SK-N-SH (cell line): ENCODE data around the gene MAP3K3. TPM values are rescaled to one million over a fixed set of nuclear protein-coding genes. Genes with fewer than 3 reads are reported as not detected.

Experiments
- CTCF ChIA-PET: fragments of 300-600, 350-600 bp; formaldehyde crosslinking; extraction: SDS; loops from one replicate; lab custom pipeline; 2021; lab: Yijun Ruan, JAX
- POLR2A ChIA-PET: fragments of 350-600 bp; sonication (Branson Sonifier 250); formaldehyde crosslinking; extraction: SDS; loops from one replicate; lab custom pipeline; 2020; ENCODE audit warnings: antibody characterized with exemption, inconsistent platforms; lab: Yijun Ruan, JAX
- DNase-seq: peaks from one replicate; pipeline ENCODE4 v3.0.0; 2012
- H2AFZ ChIP-seq: fragments of 200-600 bp; sonication (generic); 2 replicates; pipeline ENCODE4 v1.8.1; 2016; ENCODE audit warnings: antibody characterized with exemption, mild to moderate bottlenecking, low read depth
- H3F3A ChIP-seq: fragments of 200-600 bp; sonication (generic); replicated peaks from 2 replicates; pipeline ENCODE3; 2016; ENCODE audit warnings: antibody characterized with exemption, mild to moderate bottlenecking; ENCODE audit not compliant: insufficient read depth
- H3K27ac ChIP-seq, 2 experiments: fragments of 200-500 bp in 1 of 2; fragments of 200-600 bp in 1 of 2; sonication (Bioruptor generic) in 1 of 2; sonication (generic), shearing (Covaris generic) in 1 of 2; 2 replicates each; pipeline versions ENCODE4 v1.5.1 to v1.6.1; 2014 to 2016; ENCODE audit warnings: low read depth in 2 of 2, inconsistent platforms in 1 of 2, low read length in 1 of 2, mild to moderate bottlenecking in 1 of 2, mixed read lengths in 1 of 2
- H3K27me3 ChIP-seq: fragments of 200-600 bp; sonication (generic), shearing (Covaris generic); 2 replicates; pipeline ENCODE4 v1.6.1; 2016; ENCODE audit warnings: mixed run types; ENCODE audit not compliant: insufficient read depth
- H3K36me3 ChIP-seq, 2 experiments: fragments of 200-500 bp in 1 of 2; fragments of 200-600 bp in 1 of 2; sonication (Bioruptor generic) in 1 of 2; sonication (generic) in 1 of 2; replicated peaks in 1 of 2; 2 replicates each; pipeline versions ENCODE3 to v1.5.1; 2014 to 2016; ENCODE audit warnings: low read length in 1 of 2, mild to moderate bottlenecking in 1 of 2; ENCODE audit not compliant: insufficient read depth in 2 of 2, control insufficient read depth in 1 of 2
- H3K4me1 ChIP-seq, 2 experiments: fragments of 200-500 bp in 1 of 2; fragments of 200-600 bp in 1 of 2; sonication (Bioruptor generic) in 1 of 2; sonication (generic), shearing (Covaris generic) in 1 of 2; 2 replicates each; pipeline versions ENCODE4 v1.5.1 to v1.6.1; 2014 to 2016; ENCODE audit warnings: low read depth in 1 of 2, low read length in 1 of 2, mixed run types in 1 of 2; ENCODE audit not compliant: insufficient read depth in 2 of 2, control insufficient read depth in 1 of 2
- H3K4me2 ChIP-seq: fragments of 200-600 bp; sonication (generic), shearing (Covaris generic); 2 replicates; pipeline ENCODE4 v1.6.1; 2017; ENCODE audit warnings: mixed run types
- H3K4me3 ChIP-seq, 2 experiments: fragments of 200-500 bp in 1 of 2; fragments of 200-600 bp in 1 of 2; sonication (Bioruptor generic) in 1 of 2; sonication (generic), shearing (Covaris generic) in 1 of 2; 2 replicates each; pipeline versions ENCODE4 v1.5.1 to v1.8.1; 2014 to 2016; ENCODE audit warnings: low read depth in 2 of 2, inconsistent platforms in 1 of 2, low read length in 1 of 2, mild to moderate bottlenecking in 1 of 2, mixed read lengths in 1 of 2, moderate library complexity in 1 of 2
- H3K79me2 ChIP-seq: fragments of 200-600 bp; sonication (generic); 2 replicates; pipeline ENCODE4 v1.8.1; 2017; ENCODE audit warnings: mild to moderate bottlenecking; ENCODE audit not compliant: insufficient read depth
- H3K9ac ChIP-seq: fragments of 200-600 bp; sonication (generic); 2 replicates; pipeline ENCODE4 v1.6.1; 2017; ENCODE audit warnings: mixed run types
- H3K9me2 ChIP-seq: fragments of 200-600 bp; sonication (generic); 2 replicates; pipeline ENCODE4 v1.6.1; 2017; ENCODE audit warnings: mixed run types
- H3K9me3 ChIP-seq: fragments of 200-600 bp; sonication (generic); 2 replicates; pipeline ENCODE4 v1.6.1; 2017; ENCODE audit warnings: mixed run types, mild to moderate bottlenecking, moderate library complexity
- H4K20me1 ChIP-seq: fragments of 200-600 bp; sonication (generic); 2 replicates; pipeline ENCODE4 v1.6.1; 2017; ENCODE audit warnings: mild to moderate bottlenecking, mixed run types; ENCODE audit not compliant: insufficient read depth
- CHD2 ChIP-seq: fragments of 150-350 bp; IDR thresholded peaks from 2 replicates; pipeline ENCODE4 v1.6.1; 2018; ENCODE audit warnings: low read length; ENCODE audit not compliant: partially characterized antibody
- ELF1 ChIP-seq: IDR thresholded peaks from 2 replicates; pipeline ENCODE4 v1.4.0; 2012
- EP300 ChIP-seq, 2 experiments: IDR thresholded peaks; 2 replicates each; pipeline versions ENCODE4 v1.4.0 to v1.6.1; 2012; ENCODE audit warnings: borderline replicate concordance in 1 of 2, low read depth in 1 of 2, low read length in 1 of 2
- FOSL2 ChIP-seq: IDR thresholded peaks from 2 replicates; pipeline ENCODE4 v1.4.0; 2012; ENCODE audit warnings: low read depth, mild to moderate bottlenecking, moderate library complexity, borderline replicate concordance
- FOXM1 ChIP-seq: IDR thresholded peaks from 2 replicates; pipeline ENCODE4 v1.4.0; 2012; ENCODE audit warnings: low read depth, mild to moderate bottlenecking
- GABPA ChIP-seq: IDR thresholded peaks from 2 replicates; pipeline ENCODE4 v1.4.0; 2012; ENCODE audit warnings: low read depth, mild to moderate bottlenecking
- GATA2 ChIP-seq: sonication (generic); formaldehyde crosslinking; IDR thresholded peaks from 2 replicates; pipeline ENCODE4 v1.5.0; 2020; ENCODE audit warnings: mild to moderate bottlenecking, missing genetic modification reagents
- JUND ChIP-seq: IDR thresholded peaks from 2 replicates; pipeline ENCODE4 v1.4.0; 2012
- MXI1 ChIP-seq: IDR thresholded peaks from 2 replicates; pipeline ENCODE4 v1.6.1; 2012; ENCODE audit warnings: mild to moderate bottlenecking, low read depth, low read length, improper control_type of control experiment
- NFIC ChIP-seq: IDR thresholded peaks from 2 replicates; pipeline ENCODE4 v1.4.0; 2012; ENCODE audit warnings: borderline replicate concordance
- REST ChIP-seq: IDR thresholded peaks from 2 replicates; pipeline ENCODE4 v1.6.1; 2012; ENCODE audit warnings: mild to moderate bottlenecking, low read depth, low read length, moderate library complexity
- RFX5 ChIP-seq: IDR thresholded peaks from 2 replicates; pipeline ENCODE4 v1.6.1; 2012; ENCODE audit warnings: mild to moderate bottlenecking, improper control_type of control experiment, low read length
- SIN3A ChIP-seq: IDR thresholded peaks from 2 replicates; pipeline ENCODE4 v1.6.1; 2012; ENCODE audit warnings: low read depth, mild to moderate bottlenecking, low read length, moderate library complexity, borderline replicate concordance
- USF1 ChIP-seq: IDR thresholded peaks from 2 replicates; pipeline ENCODE4 v1.4.0; 2012; ENCODE audit warnings: low read depth, borderline replicate concordance
- WGBS: methylation state at CpG from one replicate; pipeline ENCODE4 v1.1.6; 2017; ENCODE audit warnings: low lambda C conversion rate; 5-methylcytosine and 5-hydroxymethylcytosine counted together
- polyA plus RNA-seq, 3 experiments: library from polyadenylated mRNA; depleted of rRNA; stranded (reverse); fragments of >200 nt; gene quantifications; 2 replicates each; pipeline ENCODE4 v1.2.3, GENCODE V29; 2012
- TF ChIP-seq, protein P1 (sequence below): fragments of 150-350 bp; IDR thresholded peaks from 2 replicates; pipeline ENCODE4 v1.6.1; 2016; ENCODE audit warnings: mild to moderate bottlenecking, low read depth, low read length

Gene MAP3K3
- polyA plus RNA-seq, 1 of the 3 experiments (the other 2 are of a cell fraction) = 25.3 TPM

- TF ChIP-seq SIN3A = peak; percentile 73; the same call in 1 of the 2 replicates
- TF ChIP-seq RFX5 = no peak
- peak; percentile 10; the same call in 1 of the 2 replicates for TF ChIP-seq FOSL2
- peak; percentile 52 to 86; a peak in 3 of 4 replicates for TF ChIP-seq EP300 (IDR thresholded peaks at IDR 0.05; ENCODE audit: borderline replicate concordance in 1 of 2, low read depth in 1 of 2, low read length in 1 of 2)
- peak; percentile 78; the same call in 1 of the 2 replicates for TF ChIP-seq MXI1
- TF ChIP-seq JUND = peak; percentile 49; the same call in 1 of the 2 replicates
- peak; percentile 41; the same call in 1 of the 2 replicates for TF ChIP-seq USF1
- no peak for TF ChIP-seq FOXM1
- TF ChIP-seq GABPA = peak; percentile 55; the same call in 1 of the 2 replicates
- TF ChIP-seq CHD2 = peak; percentile 94
- TF ChIP-seq ELF1 = peak; percentile 61; the same call in 1 of the 2 replicates
Observed at GRCh38 chr17:63675607-63676546, 53.7 kb downstream of the MAP3K3 start (continued).

- no peak overlapping the region for H3K4me3 ChIP-seq
- peaks cover 3 to 25% of the 10 kb centered on the region in 2 experiments for H3K36me3 ChIP-seq
- H3K79me2 ChIP-seq = no peaks in the 10 kb centered on the region
- no peak overlapping the region; the same call in 1 of the 2 replicates for H3K9ac ChIP-seq
- peak overlapping the region; percentile 65 to 97; a peak in 3 of 4 replicates for H3K27ac ChIP-seq
- H3K9me3 ChIP-seq = no peaks in the 10 kb centered on the region
- peaks cover 20% of the 10 kb centered on the region for H3F3A ChIP-seq
- 69% methylated on average over 3 of the region's 3 CpGs for WGBS
- POLR2A ChIA-PET = interaction anchor here (0.5 to 3.0 kb wide), 11 partner anchors 11 to 244 kb away, joined by 4 to 36 read pairs (median 7); partner anchors contain the start of gene MAP3K3
- CTCF ChIA-PET = interaction anchor here (1.5 to 17.5 kb wide), 7 partner anchors 10 to 251 kb away, joined by 3 to 233 read pairs (median 13); no protein-coding TSS in a partner anchor
- H4K20me1 ChIP-seq = peaks cover 4% of the 10 kb centered on the region; the same call in 1 of the 2 replicates
- H3K4me1 ChIP-seq = peaks cover 26 to 45% of the 10 kb centered on the region in 2 experiments
- no peaks in the 10 kb centered on the region for H3K27me3 ChIP-seq
- H3K9me2 ChIP-seq = no peaks in the 10 kb centered on the region
- no peak overlapping the region for H2AFZ ChIP-seq
- peak overlapping the region; percentile 80 for H3K4me2 ChIP-seq
- DNase-seq = no peak
- TF ChIP-seq NFIC = no peak
- TF ChIP-seq, protein P1, sequence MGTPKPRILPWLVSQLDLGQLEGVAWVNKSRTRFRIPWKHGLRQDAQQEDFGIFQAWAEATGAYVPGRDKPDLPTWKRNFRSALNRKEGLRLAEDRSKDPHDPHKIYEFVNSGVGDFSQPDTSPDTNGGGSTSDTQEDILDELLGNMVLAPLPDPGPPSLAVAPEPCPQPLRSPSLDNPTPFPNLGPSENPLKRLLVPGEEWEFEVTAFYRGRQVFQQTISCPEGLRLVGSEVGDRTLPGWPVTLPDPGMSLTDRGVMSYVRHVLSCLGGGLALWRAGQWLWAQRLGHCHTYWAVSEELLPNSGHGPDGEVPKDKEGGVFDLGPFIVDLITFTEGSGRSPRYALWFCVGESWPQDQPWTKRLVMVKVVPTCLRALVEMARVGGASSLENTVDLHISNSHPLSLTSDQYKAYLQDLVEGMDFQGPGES = no peak
- TF ChIP-seq GATA2 (CRISPR knock-in tag) = 0 out of 2 replicates have a peak, but pooled peaks have one; percentile 8
- no peak for TF ChIP-seq REST
Observed at GRCh38 chr17:63676584-63676983, 54.4 kb downstream of the MAP3K3 start.
